SU-DHL-6 (cell line): ENCODE results near the gene SYNPR.

Experiments used
- H2AFZ ChIP-seq: fragments of 200-600 bp; sonication (generic); 2 replicates; pipeline ENCODE4 v1.6.1; 2014; ENCODE audit warnings: low read depth, mild to moderate bottlenecking, moderate library complexity, mixed read lengths, antibody characterized with exemption, low read length; ENCODE audit not compliant: severe bottlenecking
- H3F3A ChIP-seq: fragments of 200-600 bp; shearing (Covaris generic); 2 replicates; pipeline ENCODE4 v1.6.0; 2016; ENCODE audit warnings: antibody characterized with exemption, mild to moderate bottlenecking; ENCODE audit not compliant: insufficient read depth
- H3K27ac ChIP-seq: fragments of 200-600 bp; sonication (generic); 2 replicates; pipeline ENCODE4 v1.5.1; 2016; ENCODE audit warnings: low read depth, mild to moderate bottlenecking, low read length, moderate library complexity, mixed read lengths
- H3K27me3 ChIP-seq: fragments of 200-600 bp; sonication (generic), shearing (Covaris generic); 2 replicates; pipeline ENCODE4 v1.6.0; 2014; ENCODE audit warnings: mild to moderate bottlenecking, low read length
- H3K36me3 ChIP-seq: fragments of 200-600 bp; sonication (generic); 2 replicates; pipeline ENCODE4 v1.6.1; 2014; ENCODE audit warnings: mild to moderate bottlenecking, low read length, mixed read lengths
- H3K4me2 ChIP-seq: fragments of 300-600, 200-600 bp; shearing (Covaris generic), sonication (generic); 2 replicates; pipeline ENCODE4 v1.6.0; 2014; ENCODE audit warnings: low read length, low read depth, mild to moderate bottlenecking; ENCODE audit not compliant: poor library complexity, severe bottlenecking
- H3K4me3 ChIP-seq: fragments of 200-600 bp; sonication (generic); 2 replicates; pipeline ENCODE4 v1.5.1; 2014; ENCODE audit warnings: antibody characterized with exemption, low read length, mild to moderate bottlenecking, mixed read lengths; ENCODE audit not compliant: insufficient read depth, poor library complexity, severe bottlenecking
- H3K79me2 ChIP-seq: fragments of 200-600 bp; sonication (generic); 2 replicates; pipeline ENCODE4 v1.6.1; 2014; ENCODE audit warnings: mild to moderate bottlenecking, low read length, moderate library complexity; ENCODE audit not compliant: insufficient read depth
- H3K9ac ChIP-seq: fragments of 200-600 bp; sonication (generic); 2 replicates; pipeline ENCODE4 v1.7.0; 2014; ENCODE audit warnings: mild to moderate bottlenecking, low read length
- H3K9me2 ChIP-seq: fragments of 200-600 bp; sonication (generic); replicated peaks from 2 replicates; pipeline ENCODE4 v1.6.1; 2014; ENCODE audit warnings: low read length; ENCODE audit not compliant: insufficient read depth
- H3K9me3 ChIP-seq: fragments of 200-600 bp; sonication (generic); 2 replicates; pipeline ENCODE4 v1.6.1; 2014; ENCODE audit warnings: low read length, mixed read lengths; ENCODE audit not compliant: insufficient read depth
- H4K20me1 ChIP-seq: fragments of 200-600 bp; sonication (generic); 2 replicates; pipeline ENCODE4 v1.6.1; 2014; ENCODE audit warnings: low read depth, mild to moderate bottlenecking, antibody characterized with exemption, low read length, moderate library complexity, mixed read lengths
- CTCF ChIP-seq: fragments of 200-600 bp; sonication (generic); IDR thresholded peaks from one replicate; pipeline ENCODE4 v1.5.1; 2017; ENCODE audit warnings: antibody characterized with exemption, mild to moderate bottlenecking, low read length, moderate library complexity; ENCODE audit not compliant: insufficient read depth, poor library complexity, severe bottlenecking
- EZH2phosphoT487 ChIP-seq: fragments of 200-600 bp; sonication (generic), shearing (Covaris generic); conservative IDR thresholded peaks from 2 replicates; pipeline ENCODE4 v1.6.1; 2018; ENCODE audit warnings: mild to moderate bottlenecking, antibody characterized with exemption, low read length, moderate library complexity, mixed read lengths

Gene SYNPR

GRCh38 chr3:63607716-63608115 lies 329.6 kb downstream of the SYNPR start:
- Histone ChIP-seq H3K4me3 (no peak overlapping the region), H3K9me3 (no peaks in the 10 kb centered on the region), H3K27ac (no peak overlapping the region), H3K36me3 (no peaks in the 10 kb centered on the region), H4K20me1 (no peaks in the 10 kb centered on the region), H3K9me2 (no peaks in the 10 kb centered on the region), H3F3A (no peaks in the 10 kb centered on the region), H3K4me2 (no peak overlapping the region), H2AFZ (no peak overlapping the region), H3K9ac (no peak overlapping the region), H3K79me2 (no peaks in the 10 kb centered on the region), H3K27me3 (no peaks in the 10 kb centered on the region)
- TF ChIP-seq CTCF (no peak), EZH2phosphoT487 (no peak)

GRCh38 chr3:63609408-63609807 lies 331.3 kb downstream of the SYNPR start:
- no peak overlapping the region for H2AFZ ChIP-seq
- no peaks in the 10 kb centered on the region for H3K36me3 ChIP-seq
- TF ChIP-seq EZH2phosphoT487, result no peak
- no peak for TF ChIP-seq CTCF
- H3K9me2 ChIP-seq, result no peaks in the 10 kb centered on the region; the same call in 1 of the 2 replicates
- H3K27ac ChIP-seq, result no peak overlapping the region
- H3K9me3 ChIP-seq, result no peaks in the 10 kb centered on the region
- no peaks in the 10 kb centered on the region for H3F3A ChIP-seq
- H3K4me3 ChIP-seq, result no peak overlapping the region
- no peaks in the 10 kb centered on the region for H3K27me3 ChIP-seq
- no peaks in the 10 kb centered on the region for H4K20me1 ChIP-seq
- H3K9ac ChIP-seq, result no peak overlapping the region
- H3K4me2 ChIP-seq, result no peak overlapping the region
- no peaks in the 10 kb centered on the region for H3K79me2 ChIP-seq

- H4K20me1 ChIP-seq, result no peaks in the 10 kb centered on the region
- H3K36me3 ChIP-seq, result no peaks in the 10 kb centered on the region
- H3F3A ChIP-seq, result no peaks in the 10 kb centered on the region
- H3K9ac ChIP-seq, result no peak overlapping the region
- H3K27ac ChIP-seq, result no peak overlapping the region
- TF ChIP-seq CTCF (no peak), EZH2phosphoT487 (no peak)
- no peak overlapping the region for H2AFZ ChIP-seq
- no peaks in the 10 kb centered on the region for H3K27me3 ChIP-seq
- H3K9me3 ChIP-seq, result no peaks in the 10 kb centered on the region
- H3K4me3 ChIP-seq, result no peak overlapping the region
- H3K4me2 ChIP-seq, result no peak overlapping the region
- no peaks in the 10 kb centered on the region; the same call in 1 of the 2 replicates for H3K9me2 ChIP-seq
- no peaks in the 10 kb centered on the region for H3K79me2 ChIP-seq
These were observed 331.7 kb downstream of the SYNPR start for GRCh38 chr3:63609834-63610233.
